ENCODE results near the gene LAMTOR4.

GRCh38 chr7:100166317-100166940 lies 17.7 kb downstream of the LAMTOR4 start:
- TF ChIP-seq TAF1 (IDR thresholded peaks at IDR 0.05; ENCODE audit: low read depth) = no peak
- no peak for TF ChIP-seq EP300 (IDR thresholded peaks at IDR 0.05; ENCODE audit: borderline replicate concordance)
- no peak for TF ChIP-seq FOXM1 (IDR thresholded peaks at IDR 0.05; ENCODE audit: borderline replicate concordance, low read depth)
- no peak for TF ChIP-seq ZBTB7A (IDR thresholded peaks at IDR 0.05; ENCODE audit: low read depth)
- TF ChIP-seq CREB1 (IDR thresholded peaks at IDR 0.05; ENCODE audit: low read depth) = no peak
- TF ChIP-seq CEBPB (IDR thresholded peaks at IDR 0.05) = no peak
- no peak for TF ChIP-seq TCF12 (IDR thresholded peaks at IDR 0.05; ENCODE audit: low read depth)
- TF ChIP-seq, protein P1, sequence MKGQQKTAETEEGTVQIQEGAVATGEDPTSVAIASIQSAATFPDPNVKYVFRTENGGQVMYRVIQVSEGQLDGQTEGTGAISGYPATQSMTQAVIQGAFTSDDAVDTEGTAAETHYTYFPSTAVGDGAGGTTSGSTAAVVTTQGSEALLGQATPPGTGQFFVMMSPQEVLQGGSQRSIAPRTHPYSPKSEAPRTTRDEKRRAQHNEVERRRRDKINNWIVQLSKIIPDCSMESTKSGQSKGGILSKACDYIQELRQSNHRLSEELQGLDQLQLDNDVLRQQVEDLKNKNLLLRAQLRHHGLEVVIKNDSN (IDR thresholded peaks at IDR 0.05) = no peak
- no peak for TF ChIP-seq YY1 (IDR thresholded peaks at IDR 0.05; ENCODE audit: low read depth)

Data from Ishikawa (cell line).